ENCODE data around the gene PLS3. TPM values are rescaled to one million over a fixed set of nuclear protein-coding genes. Genes with fewer than 3 reads are reported as not detected.

PLS3 gene
- total and polyA plus RNA-seq, 9 donors: 60.9 to 171 (median 111) TPM

GRCh38 chrX:115602308-115602707 lies 41.3 kb downstream of the PLS3 start:
- H3K36me3 ChIP-seq: no peaks in the 10 kb centered on the region
- no peak for DNase-seq
- H3K4me3 ChIP-seq: no peak overlapping the region
- no peaks in the 10 kb centered on the region for H3K9me3 ChIP-seq
- intact Hi-C loops (cut with DNase I): no loop called here
- TF ChIP-seq POLR2A (IDR thresholded peaks at IDR 0.05): no peak
- no peak for TF ChIP-seq CTCF (IDR thresholded peaks at IDR 0.05)
- no peak for TF ChIP-seq EP300 (IDR thresholded peaks at IDR 0.05)
- no peaks in the 10 kb centered on the region for H3K27me3 ChIP-seq
- no peak overlapping the region for H3K27ac ChIP-seq
- H3K4me1 ChIP-seq (ENCODE audit: insufficient read depth): peaks cover 4% of the 10 kb centered on the region

- H3K27me3 ChIP-seq: no peaks in the 10 kb centered on the region
- H3K4me3 ChIP-seq: no peak overlapping the region
- intact Hi-C loops (cut with DNase I): no loop called here
- H3K36me3 ChIP-seq: no peaks in the 10 kb centered on the region
- peaks cover 4% of the 10 kb centered on the region for H3K4me1 ChIP-seq (ENCODE audit: insufficient read depth)
- no peak overlapping the region for H3K27ac ChIP-seq
- TF ChIP-seq POLR2A (IDR thresholded peaks at IDR 0.05) (no peak), EP300 (IDR thresholded peaks at IDR 0.05) (no peak), CTCF (IDR thresholded peaks at IDR 0.05) (no peak)
- 45 to 62% (median 49%) methylated on average over 4 of the region's 4 CpGs for WGBS, 3 donors
- no peaks in the 10 kb centered on the region for H3K9me3 ChIP-seq
- DNase-seq: no peak
Measured at GRCh38 chrX:115602729-115603389, 41.9 kb downstream of the PLS3 start.

- 78 to 80% (median 80%) methylated on average over 2 of the region's 2 CpGs for WGBS, 3 donors
- Histone ChIP-seq H3K4me1 (ENCODE audit: insufficient read depth) (peaks cover 4% of the 10 kb centered on the region), H3K4me3 (no peak overlapping the region), H3K27ac (no peak overlapping the region), H3K27me3 (no peaks in the 10 kb centered on the region), H3K36me3 (no peaks in the 10 kb centered on the region), H3K9me3 (no peaks in the 10 kb centered on the region)
- DNase-seq: no peak
- no peak for TF ChIP-seq CTCF (IDR thresholded peaks at IDR 0.05)
- TF ChIP-seq POLR2A (IDR thresholded peaks at IDR 0.05): no peak
- TF ChIP-seq EP300 (IDR thresholded peaks at IDR 0.05): no peak
- intact Hi-C loops (cut with DNase I): no loop called here
Measured at GRCh38 chrX:115603534-115604074, 42.6 kb downstream of the PLS3 start.

- Histone ChIP-seq H3K27ac (no peak overlapping the region), H3K27me3 (no peaks in the 10 kb centered on the region), H3K36me3 (no peaks in the 10 kb centered on the region), H3K4me3 (no peak overlapping the region), H3K4me1 (ENCODE audit: insufficient read depth) (peaks cover 2% of the 10 kb centered on the region), H3K9me3 (no peaks in the 10 kb centered on the region)
- intact Hi-C loops (cut with DNase I): no loop called here
- TF ChIP-seq EP300 (IDR thresholded peaks at IDR 0.05): no peak
- TF ChIP-seq POLR2A (IDR thresholded peaks at IDR 0.05): no peak
- TF ChIP-seq CTCF (IDR thresholded peaks at IDR 0.05): no peak
- WGBS, 3 donors: 54 to 64% (median 58%) methylated on average over 5 of the region's 5 CpGs
- DNase-seq: no peak
Measured at GRCh38 chrX:115606861-115607260, 45.9 kb downstream of the PLS3 start.
